K562 (cell line): Measurements from ENCODE around the gene ACTL8.

ENCODE experiments used
- ATF2 ChIP-seq: sonication (generic); formaldehyde crosslinking; IDR thresholded peaks from 2 replicates; pipeline ENCODE4 v1.8.1; 2022; ENCODE audit warnings: missing genetic modification reagents
- ATF3 ChIP-seq, 2 experiments: fragments of 450-650 bp in 1 of 2; sonication (generic) in 1 of 2; formaldehyde crosslinking in 1 of 2; IDR thresholded peaks in 1 of 2; conservative IDR thresholded peaks in 1 of 2; 2 replicates each; pipeline versions ENCODE4 v1.6.1 to v1.8.1; 2016 to 2023; ENCODE audit warnings: mild to moderate bottlenecking in 2 of 2, moderate library complexity in 2 of 2, inconsistent platforms in 1 of 2, missing genetic modification reagents in 1 of 2
- ATF7 ChIP-seq: fragments of 450-650 bp; IDR thresholded peaks from 2 replicates; pipeline ENCODE4 v1.7.1; 2014; ENCODE audit warnings: mild to moderate bottlenecking, moderate library complexity
- BHLHE40 ChIP-seq: IDR thresholded peaks from 2 replicates; pipeline ENCODE4 v1.6.1; 2011; ENCODE audit warnings: low read length, improper control_type of control experiment
- CTCF ChIP-seq, 3 experiments: IDR thresholded peaks in 2 of 3; conservative IDR thresholded peaks in 1 of 3; 2 replicates each; pipeline ENCODE4 v1.5.1; 2011 to 2012; ENCODE audit warnings: low read length in 3 of 3, mild to moderate bottlenecking in 3 of 3, control low read depth in 2 of 3, improper control_type of control experiment in 1 of 3, inconsistent platforms in 1 of 3, low read depth in 1 of 3, mixed read lengths in 1 of 3, moderate library complexity in 1 of 3; ENCODE audit not compliant: insufficient read depth in 2 of 3
- HNRNPLL ChIP-seq: fragments of 200-400 bp; formaldehyde crosslinking; IDR thresholded peaks from 2 replicates; pipeline ENCODE4 v1.6.1; 2017; ENCODE audit warnings: low read length, low read depth, mild to moderate bottlenecking; ENCODE audit not compliant: poor library complexity, severe bottlenecking
- ID3 ChIP-seq, 2 experiments: fragments of 250-450 bp in 1 of 2; fragments of 450-650 bp in 1 of 2; sonication (Bioruptor Pico) in 1 of 2; IDR thresholded peaks; 2 replicates each; pipeline versions ENCODE4 v1.6.1 to v1.8.0; 2016 to 2021; ENCODE audit warnings: mild to moderate bottlenecking in 2 of 2, moderate library complexity in 2 of 2, missing compliant biosample characterization in 1 of 2, missing genetic modification characterization in 1 of 2
- KLF16 ChIP-seq: IDR thresholded peaks from 2 replicates; pipeline ENCODE4 v1.6.1; 2016; ENCODE audit warnings: antibody characterized with exemption
- MAX ChIP-seq: sonication (generic); formaldehyde crosslinking; IDR thresholded peaks from 2 replicates; pipeline ENCODE4 v1.9.0; 2022; ENCODE audit warnings: mild to moderate bottlenecking, missing genetic modification reagents
- MAZ ChIP-seq, 2 experiments: fragments of 450-650 bp in 1 of 2; sonication (generic) in 1 of 2; formaldehyde crosslinking; IDR thresholded peaks in 1 of 2; conservative IDR thresholded peaks in 1 of 2; 2 replicates each; pipeline versions ENCODE4 v1.4.0 to v1.5.0; 2020; ENCODE audit warnings: mild to moderate bottlenecking in 1 of 2, missing genetic modification reagents in 1 of 2
- NFYB ChIP-seq: IDR thresholded peaks from 2 replicates; pipeline ENCODE4 v1.6.1; 2011; ENCODE audit warnings: mild to moderate bottlenecking, moderate library complexity; ENCODE audit not compliant: insufficient read length; ENCODE audit errors: extremely low read depth
- POLR2AphosphoS2 ChIP-seq: IDR thresholded peaks from 2 replicates; pipeline ENCODE4 v1.6.1; 2012; ENCODE audit warnings: low read length, improper control_type of control experiment
- TBL1XR1 ChIP-seq, 2 experiments: IDR thresholded peaks; 2 replicates each; pipeline ENCODE4 v1.6.1; 2012; ENCODE audit warnings: improper control_type of control experiment in 2 of 2, low read length in 2 of 2, mild to moderate bottlenecking in 1 of 2
- ZNF398 ChIP-seq: fragments of 250-450 bp; sonication (Bioruptor Pico); IDR thresholded peaks from 2 replicates; pipeline ENCODE4 v1.8.0; 2021; ENCODE audit warnings: moderate library complexity, mild to moderate bottlenecking, inconsistent platforms

GRCh38 chr1:17743925-17744324 is 11.2 kb upstream of the ACTL8 start:
- TF ChIP-seq ATF3 (IDR thresholded peaks at IDR 0.05) (no peak), ATF3 (CRISPR knock-in tag; conservative IDR thresholded peaks at IDR 0.05) (no peak), CTCF (IDR thresholded peaks at IDR 0.05 in 2 of 3, conservative IDR thresholded peaks at IDR 0.05 in 1 of 3; ENCODE audit: insufficient read depth in 2 of 3, low read depth in 1 of 3, low read length in 3 of 3) (no peak), ID3 (CRISPR knock-in tag; IDR thresholded peaks at IDR 0.05) (no peak), ID3 (tag; IDR thresholded peaks at IDR 0.05) (no peak), KLF16 (no peak), HNRNPLL (no peak), NFYB (no peak), ZNF398 (no peak), POLR2AphosphoS2 (no peak), ATF2 (CRISPR knock-in tag) (no peak), MAX (CRISPR knock-in tag) (no peak), BHLHE40 (no peak), TBL1XR1 (IDR thresholded peaks at IDR 0.05; ENCODE audit: low read length in 2 of 2) (no peak), MAZ (CRISPR knock-in tag; conservative IDR thresholded peaks at IDR 0.05 in 1 of 2, IDR thresholded peaks at IDR 0.05 in 1 of 2) (no peak), ATF7 (no peak)
